DND-41 (cell line): ENCODE measurements around the gene LRG1.

Experiments
- ATAC-seq: fragments of 200-7000 bp; cut with Tn5 transposase; 3 replicates; pipeline ENCODE4 v1.9.1; 2021; ENCODE audit warnings: low read depth; ENCODE audit not compliant: insufficient read depth
- DNase-seq: peaks from one replicate; pipeline ENCODE4 v3.0.0-alpha.2; 2020
- H2AFZ ChIP-seq: 2 replicates; pipeline ENCODE4 v1.6.0; 2012; ENCODE audit warnings: low read depth, low read length
- H3K27ac ChIP-seq: 2 replicates; pipeline ENCODE4 v1.5.1; 2012; ENCODE audit warnings: low read length, inconsistent platforms
- H3K27me3 ChIP-seq: fragments of 200-600 bp; sonication (generic); 2 replicates; pipeline ENCODE4 v1.6.0; 2012; ENCODE audit warnings: low read length, mild to moderate bottlenecking, inconsistent platforms; ENCODE audit not compliant: insufficient read depth, poor library complexity
- H3K36me3 ChIP-seq: 2 replicates; pipeline ENCODE4 v1.5.1; 2012; ENCODE audit warnings: low read length, inconsistent platforms; ENCODE audit not compliant: insufficient read depth
- H3K4me1 ChIP-seq: 2 replicates; pipeline ENCODE4 v1.5.1; 2012; ENCODE audit warnings: mild to moderate bottlenecking, low read length; ENCODE audit not compliant: insufficient read depth
- H3K4me2 ChIP-seq: 2 replicates; pipeline ENCODE4 v1.6.0; 2012; ENCODE audit warnings: mild to moderate bottlenecking, moderate library complexity, low read length, inconsistent platforms; ENCODE audit not compliant: insufficient read depth
- H3K4me3 ChIP-seq, 2 experiments: fragments of 200-600 bp in 1 of 2; shearing (Covaris generic) in 1 of 2; 2 replicates each; pipeline ENCODE4 v1.5.1; 2012 to 2016; ENCODE audit warnings: inconsistent platforms in 2 of 2, low read length in 2 of 2, mild to moderate bottlenecking in 2 of 2, low read depth in 1 of 2, moderate library complexity in 1 of 2
- H3K79me2 ChIP-seq: 2 replicates; pipeline ENCODE4 v1.6.0; 2012; ENCODE audit warnings: low read length, inconsistent platforms; ENCODE audit not compliant: insufficient read depth
- H3K9ac ChIP-seq: 2 replicates; pipeline ENCODE4 v1.6.0; 2012; ENCODE audit warnings: low read depth, mild to moderate bottlenecking, inconsistent platforms, low read length, moderate library complexity
- H3K9me3 ChIP-seq: 2 replicates; pipeline ENCODE4 v1.5.1; 2012; ENCODE audit warnings: low read length, moderate library complexity, mild to moderate bottlenecking, inconsistent platforms; ENCODE audit not compliant: insufficient read depth, severe bottlenecking
- H4K20me1 ChIP-seq: 2 replicates; pipeline ENCODE4 v1.6.0; 2012; ENCODE audit warnings: low read length; ENCODE audit not compliant: insufficient read depth
- EZH2 ChIP-seq: IDR thresholded peaks from 3 replicates; pipeline ENCODE4 v1.6.1; 2012; ENCODE audit warnings: borderline replicate concordance, low read depth, mild to moderate bottlenecking, moderate library complexity, low read length, inconsistent platforms; ENCODE audit not compliant: severe bottlenecking
- TF ChIP-seq, protein P1 (sequence below): IDR thresholded peaks from 2 replicates; pipeline ENCODE4 v1.5.1; 2012; ENCODE audit warnings: borderline replicate concordance, low read length, moderate library complexity, mild to moderate bottlenecking; ENCODE audit not compliant: poor library complexity, severe bottlenecking; ENCODE audit errors: extremely low read depth

LRG1 gene

DNA sequence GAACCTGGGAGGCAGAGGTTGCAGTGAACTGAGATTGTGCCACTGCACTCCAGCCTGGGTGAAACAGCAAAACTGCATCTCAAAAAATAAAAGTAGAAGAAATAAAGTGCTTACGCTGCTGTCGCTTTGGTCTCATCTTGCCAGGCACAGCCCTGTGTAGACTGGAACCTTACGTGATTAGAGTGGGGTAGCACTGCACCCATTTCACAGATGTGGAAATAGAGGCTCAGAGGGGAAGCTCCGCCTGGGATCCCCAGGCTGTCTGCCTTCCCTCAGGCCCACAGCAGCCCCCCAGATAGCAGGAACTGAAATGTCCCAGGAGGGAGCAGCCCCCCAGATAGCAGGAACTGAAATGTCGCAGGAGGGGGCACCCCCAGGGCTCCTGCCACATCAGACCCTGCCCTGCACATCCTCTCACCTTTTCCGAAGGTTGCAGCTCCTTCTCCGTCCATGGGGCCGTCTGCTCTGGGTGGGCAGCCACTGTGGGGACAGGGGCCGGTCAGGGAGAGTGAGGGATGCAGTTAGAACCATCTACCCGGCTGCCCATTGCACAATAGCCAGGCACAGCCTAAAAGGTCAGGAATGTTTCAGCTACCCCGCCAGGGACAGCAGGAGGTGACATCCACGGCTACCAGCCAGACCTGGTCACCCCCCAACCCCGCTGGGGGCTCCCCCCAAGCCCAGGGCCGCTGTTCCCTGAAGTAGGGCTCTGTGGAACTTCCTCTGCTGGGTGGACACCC is 23.5 kb downstream of the LRG1 start:
- Histone ChIP-seq H2AFZ (no peak overlapping the region), H3K27ac (no peak overlapping the region), H3K9me3 (no peaks in the 10 kb centered on the region), H3K27me3 (no peaks in the 10 kb centered on the region), H3K36me3 (no peaks in the 10 kb centered on the region), H3K9ac (no peak overlapping the region), H3K4me1 (no peaks in the 10 kb centered on the region), H3K79me2 (no peaks in the 10 kb centered on the region), H4K20me1 (no peaks in the 10 kb centered on the region), H3K4me3 (no peak overlapping the region), H3K4me2 (no peak overlapping the region)
- DNase-seq, result no peak
- TF ChIP-seq EZH2, result no peak
- TF ChIP-seq, protein P1, sequence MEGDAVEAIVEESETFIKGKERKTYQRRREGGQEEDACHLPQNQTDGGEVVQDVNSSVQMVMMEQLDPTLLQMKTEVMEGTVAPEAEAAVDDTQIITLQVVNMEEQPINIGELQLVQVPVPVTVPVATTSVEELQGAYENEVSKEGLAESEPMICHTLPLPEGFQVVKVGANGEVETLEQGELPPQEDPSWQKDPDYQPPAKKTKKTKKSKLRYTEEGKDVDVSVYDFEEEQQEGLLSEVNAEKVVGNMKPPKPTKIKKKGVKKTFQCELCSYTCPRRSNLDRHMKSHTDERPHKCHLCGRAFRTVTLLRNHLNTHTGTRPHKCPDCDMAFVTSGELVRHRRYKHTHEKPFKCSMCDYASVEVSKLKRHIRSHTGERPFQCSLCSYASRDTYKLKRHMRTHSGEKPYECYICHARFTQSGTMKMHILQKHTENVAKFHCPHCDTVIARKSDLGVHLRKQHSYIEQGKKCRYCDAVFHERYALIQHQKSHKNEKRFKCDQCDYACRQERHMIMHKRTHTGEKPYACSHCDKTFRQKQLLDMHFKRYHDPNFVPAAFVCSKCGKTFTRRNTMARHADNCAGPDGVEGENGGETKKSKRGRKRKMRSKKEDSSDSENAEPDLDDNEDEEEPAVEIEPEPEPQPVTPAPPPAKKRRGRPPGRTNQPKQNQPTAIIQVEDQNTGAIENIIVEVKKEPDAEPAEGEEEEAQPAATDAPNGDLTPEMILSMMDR, result no peak
- no peak for ATAC-seq

DNA sequence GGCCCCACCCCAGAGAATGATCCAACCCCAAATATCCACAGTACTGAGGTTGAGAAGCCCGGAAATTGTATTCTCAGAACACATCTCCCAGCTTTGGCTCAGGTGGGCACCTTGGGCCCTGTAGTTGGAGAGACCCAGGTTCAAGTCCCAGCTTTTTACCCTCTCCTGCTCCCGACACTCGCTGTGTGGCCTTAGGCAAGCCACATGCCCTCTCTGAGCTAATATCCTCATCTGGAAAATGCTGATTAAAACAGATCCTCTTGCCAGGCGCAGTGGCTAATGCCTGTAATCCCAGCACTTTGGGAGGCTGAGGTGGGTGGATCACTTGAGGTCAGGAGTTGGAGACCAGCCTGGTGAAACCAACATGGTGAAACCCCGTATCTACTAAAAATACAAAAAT is 24.1 kb downstream of the LRG1 start:
- DNase-seq, result no peak
- H3K9ac ChIP-seq, result no peak overlapping the region
- no peaks in the 10 kb centered on the region for H3K9me3 ChIP-seq
- no peak overlapping the region for H3K27ac ChIP-seq
- H3K27me3 ChIP-seq, result no peaks in the 10 kb centered on the region
- ATAC-seq, result no peak
- no peak for TF ChIP-seq EZH2
- TF ChIP-seq, protein P1, result no peak
- no peaks in the 10 kb centered on the region for H3K36me3 ChIP-seq
- no peak overlapping the region for H3K4me2 ChIP-seq
- H3K4me1 ChIP-seq, result no peaks in the 10 kb centered on the region
- no peaks in the 10 kb centered on the region for H3K79me2 ChIP-seq
- no peak overlapping the region for H2AFZ ChIP-seq
- no peaks in the 10 kb centered on the region for H4K20me1 ChIP-seq
- no peak overlapping the region for H3K4me3 ChIP-seq

DNA sequence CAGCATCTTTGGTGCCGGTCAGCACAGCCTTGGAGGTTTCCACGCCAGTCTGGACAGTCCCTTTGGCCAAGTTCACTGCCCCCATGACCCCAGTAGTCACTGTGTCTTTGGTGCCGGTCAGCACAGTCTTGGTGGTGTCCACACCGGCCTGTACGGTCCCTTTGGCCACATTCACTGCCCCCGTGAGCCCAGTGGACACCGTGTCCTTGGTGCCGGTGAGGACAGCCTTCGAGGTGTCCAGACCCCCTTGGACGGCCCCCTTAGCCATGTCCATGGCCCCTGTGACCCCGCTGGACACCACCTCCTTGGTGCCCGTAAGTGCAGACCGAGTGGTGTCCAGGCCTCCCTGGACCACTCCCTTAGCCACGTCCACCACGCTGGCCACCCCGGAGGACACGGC is 26.6 kb downstream of the LRG1 start:
- Histone ChIP-seq H3K4me1 (no peaks in the 10 kb centered on the region), H3K36me3 (no peaks in the 10 kb centered on the region), H2AFZ (no peak overlapping the region), H3K27me3 (no peaks in the 10 kb centered on the region), H3K79me2 (no peaks in the 10 kb centered on the region), H3K27ac (no peak overlapping the region), H3K4me3 (no peak overlapping the region), H3K9me3 (no peaks in the 10 kb centered on the region), H3K9ac (no peak overlapping the region), H4K20me1 (no peaks in the 10 kb centered on the region), H3K4me2 (no peak overlapping the region)
- DNase-seq (no peak), ATAC-seq (no peak)
- TF ChIP-seq EZH2, result no peak
- TF ChIP-seq, protein P1, result no peak

DNA sequence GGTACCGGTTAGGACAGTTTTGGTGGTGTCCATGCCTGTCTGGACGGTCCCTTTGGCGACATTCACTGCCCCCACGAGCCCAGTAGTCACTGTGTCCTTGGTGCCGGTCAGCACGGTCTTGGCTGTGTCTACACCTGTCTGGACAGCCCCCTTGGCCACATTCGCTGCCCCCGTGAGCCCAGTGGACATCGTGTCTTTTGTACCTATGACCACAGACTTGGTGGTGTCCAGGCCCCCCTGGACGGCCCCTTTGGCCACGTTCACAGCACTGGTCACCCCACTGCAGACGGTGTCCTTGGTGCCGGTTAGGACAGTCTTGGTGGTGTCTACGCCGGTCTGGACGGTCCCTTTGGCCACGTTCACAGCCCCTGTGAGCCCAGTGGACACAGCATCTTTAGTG is 27.8 kb downstream of the LRG1 start:
- no peak for ATAC-seq
- no peak for DNase-seq
- no peaks in the 10 kb centered on the region for H3K79me2 ChIP-seq
- H3K4me2 ChIP-seq, result no peak overlapping the region
- H3K36me3 ChIP-seq, result no peaks in the 10 kb centered on the region
- H3K27me3 ChIP-seq, result no peaks in the 10 kb centered on the region
- no peak overlapping the region for H3K9ac ChIP-seq
- H3K4me3 ChIP-seq, result no peak overlapping the region
- no peaks in the 10 kb centered on the region for H4K20me1 ChIP-seq
- no peak overlapping the region for H2AFZ ChIP-seq
- H3K9me3 ChIP-seq, result no peaks in the 10 kb centered on the region
- H3K27ac ChIP-seq, result no peak overlapping the region
- no peaks in the 10 kb centered on the region for H3K4me1 ChIP-seq
- TF ChIP-seq EZH2, result no peak
- TF ChIP-seq, protein P1, result no peak
